Hepatocyte (in vitro differentiated cells): ENCODE measurements around the gene TDRKH. TPM values are rescaled to one million over a fixed set of nuclear protein-coding genes. Genes with fewer than 3 reads are reported as not detected.
A peak's percentile ranks its signal among the peaks of the same experiment; 100 is the strongest.

Source experiments
- DNase-seq: peaks from one replicate; pipeline ENCODE4 v3.0.0-alpha.2; 2016; ENCODE audit warnings: low spot score
- H2AFZ ChIP-seq: fragments of 200-600 bp; sonication (generic); 2 replicates; pipeline ENCODE4 v1.6.0; 2016; ENCODE audit warnings: antibody characterized with exemption, mild to moderate bottlenecking
- H3K27ac ChIP-seq: fragments of 200-600 bp; sonication (generic); 2 replicates; pipeline ENCODE4 v1.5.1; 2016; ENCODE audit warnings: mild to moderate bottlenecking
- H3K27me3 ChIP-seq: fragments of 200-600 bp; sonication (generic); 2 replicates; pipeline ENCODE4 v1.6.1; 2016
- H3K36me3 ChIP-seq: fragments of 200-600 bp; sonication (generic); replicated peaks from 2 replicates; pipeline ENCODE4 v1.5.1; 2016; ENCODE audit warnings: low read depth; ENCODE audit not compliant: insufficient read depth
- H3K4me1 ChIP-seq: fragments of 200-600 bp; sonication (generic); 2 replicates; pipeline ENCODE4 v1.5.1; 2016; ENCODE audit warnings: mild to moderate bottlenecking, moderate library complexity; ENCODE audit not compliant: insufficient read depth
- H3K4me2 ChIP-seq: fragments of 200-600 bp; sonication (generic); 2 replicates; pipeline ENCODE4 v1.6.0; 2016
- H3K4me3 ChIP-seq: fragments of 200-600 bp; sonication (generic); 2 replicates; pipeline ENCODE4 v1.5.1; 2016; ENCODE audit warnings: mild to moderate bottlenecking
- H3K79me2 ChIP-seq: fragments of 200-600 bp; sonication (generic); 2 replicates; pipeline ENCODE4 v1.6.0; 2017; ENCODE audit warnings: mild to moderate bottlenecking
- H3K9me2 ChIP-seq: fragments of 200-600 bp; sonication (generic); replicated peaks from 2 replicates; pipeline ENCODE4 v1.6.0; 2017; ENCODE audit warnings: mild to moderate bottlenecking; ENCODE audit not compliant: insufficient read depth
- H3K9me3 ChIP-seq: fragments of 200-600 bp; sonication (generic); 2 replicates; pipeline ENCODE4 v1.5.1; 2016; ENCODE audit warnings: low read depth, mild to moderate bottlenecking
- H4K20me1 ChIP-seq: fragments of 200-600 bp; sonication (generic); 2 replicates; pipeline ENCODE4 v1.6.0; 2016; ENCODE audit warnings: mild to moderate bottlenecking; ENCODE audit not compliant: insufficient read depth, poor library complexity, severe bottlenecking
- CTCF ChIP-seq: fragments of 200-600 bp; sonication (generic); IDR thresholded peaks from 2 replicates; pipeline ENCODE4 v1.5.1; 2016; ENCODE audit warnings: antibody characterized with exemption, mild to moderate bottlenecking; ENCODE audit not compliant: poor library complexity
- EZH2 ChIP-seq: fragments of 200-600 bp; sonication (generic); IDR thresholded peaks from 2 replicates; pipeline ENCODE4 v1.6.1; 2016; ENCODE audit warnings: antibody characterized with exemption, mild to moderate bottlenecking, borderline replicate concordance
- EZH2phosphoT487 ChIP-seq: fragments of 200-600 bp; sonication (generic); IDR thresholded peaks from one replicate; pipeline ENCODE4 v1.6.1; 2018; ENCODE audit warnings: antibody characterized with exemption, mild to moderate bottlenecking, low read depth, moderate library complexity; ENCODE audit not compliant: unreplicated experiment, severe bottlenecking
- WGBS: methylation state at CpG from one replicate; pipeline ENCODE4 v1.1.6; 2016; ENCODE audit warnings: low lambda C conversion rate; ENCODE audit errors: missing lambda C conversion rate; 5-methylcytosine and 5-hydroxymethylcytosine counted together
- polyA plus RNA-seq: library from polyadenylated mRNA; unstranded; fragments of >200 nt; fragmentation: Nextera tagmentation; extraction: Ambion mirVana; gene quantifications from 2 replicates; pipeline ENCODE4 v1.2.1, GENCODE V29; 2016
- total RNA-seq: library from RNA; depleted of rRNA; stranded (reverse); fragments of >200 nt; gene quantifications from 2 replicates; pipeline ENCODE4 v1.2.3, GENCODE V29; 2014

TDRKH gene
- 3.4 and 3.8 TPM in 2 replicates for total RNA-seq
- 1.6 and 1.8 TPM in 2 replicates for polyA plus RNA-seq

GRCh38 chr1:151790071-151790939 lies at the start of gene TDRKH:
TSS of gene TDRKH (minus strand) at chr1:151790500. CDS start at chr1:151783022, 7,478 bp downstream.
- peak; percentile 99 for DNase-seq
- no peaks in the 10 kb centered on the region for H3K79me2 ChIP-seq
- peak within 1 kb of the TSS; percentile 12 for H3K4me3 ChIP-seq
- no peaks in the 10 kb centered on the region for H3K9me3 ChIP-seq
- peaks cover under 1% of the 10 kb centered on the region for H3K27me3 ChIP-seq
- TF ChIP-seq EZH2 (no peak), EZH2phosphoT487 (no peak), CTCF (no peak)
- no peaks in the 10 kb centered on the region for H3K4me1 ChIP-seq
- no peaks in the 10 kb centered on the region for H3K9me2 ChIP-seq
- peak within 1 kb of the TSS; percentile 0 for H3K27ac ChIP-seq
- H3K4me2 ChIP-seq = peak within 1 kb of the TSS; percentile 85
- H2AFZ ChIP-seq = peak within 1 kb of the TSS; percentile 67
- H4K20me1 ChIP-seq = no peaks in the 10 kb centered on the region
- no peaks in the 10 kb centered on the region for H3K36me3 ChIP-seq
- under 1% methylated on average over 43 of the region's 58 CpGs for WGBS

- Histone ChIP-seq H3K4me3 (peak within 1 kb of the TSS; percentile 5), H3K79me2 (no peaks in the 10 kb centered on the region), H3K9me3 (no peaks in the 10 kb centered on the region), H3K36me3 (no peaks in the 10 kb centered on the region), H4K20me1 (no peaks in the 10 kb centered on the region), H3K4me1 (peaks cover 13% of the 10 kb centered on the region), H2AFZ (peak within 1 kb of the TSS; percentile 66), H3K27ac (peak within 1 kb of the TSS; percentile 94), H3K27me3 (peaks cover 27% of the 10 kb centered on the region), H3K9me2 (no peaks in the 10 kb centered on the region), H3K4me2 (peak within 1 kb of the TSS; percentile 91)
- WGBS = 4% methylated on average over 45 of the region's 47 CpGs
- DNase-seq = peak; percentile 82
- TF ChIP-seq CTCF (no peak), EZH2 (no peak), EZH2phosphoT487 (no peak)
These were observed 49.4 kb upstream of the TDRKH start, which contains the start of gene C2CD4D for GRCh38 chr1:151839457-151840403. TSS of gene C2CD4D (minus strand) at chr1:151839820. CDS start at chr1:151838989, 831 bp downstream.

- no peaks in the 10 kb centered on the region for H4K20me1 ChIP-seq
- TF ChIP-seq EZH2phosphoT487 (peak; percentile 18), CTCF (no peak), EZH2 (no peak)
- H3K79me2 ChIP-seq = no peaks in the 10 kb centered on the region
- H3K4me3 ChIP-seq = peak overlapping the region; percentile 5
- H3K4me1 ChIP-seq = peaks cover 13% of the 10 kb centered on the region
- 12% methylated on average over 16 of the region's 16 CpGs for WGBS
- H3K9me3 ChIP-seq = no peaks in the 10 kb centered on the region
- no peaks in the 10 kb centered on the region for H3K36me3 ChIP-seq
- peak overlapping the region; percentile 44 for H2AFZ ChIP-seq
- peak overlapping the region; percentile 94 for H3K27ac ChIP-seq
- H3K27me3 ChIP-seq = peaks cover 27% of the 10 kb centered on the region
- no peaks in the 10 kb centered on the region for H3K9me2 ChIP-seq
- DNase-seq = no peak
- peak overlapping the region; percentile 91 for H3K4me2 ChIP-seq
These were observed 48.7 kb upstream of the TDRKH start for GRCh38 chr1:151839082-151839412.
